Measurements from ENCODE around the gene CA5A. TPM values are rescaled to one million over a fixed set of nuclear protein-coding genes. Genes with fewer than 3 reads are reported as not detected.

Gene CA5A
- total and polyA plus RNA-seq, 2 of the 13 experiments (the other 11 are each of a cell fraction or from before 2014, with no cell fraction given), result 66.8 to 106 TPM

DNA sequence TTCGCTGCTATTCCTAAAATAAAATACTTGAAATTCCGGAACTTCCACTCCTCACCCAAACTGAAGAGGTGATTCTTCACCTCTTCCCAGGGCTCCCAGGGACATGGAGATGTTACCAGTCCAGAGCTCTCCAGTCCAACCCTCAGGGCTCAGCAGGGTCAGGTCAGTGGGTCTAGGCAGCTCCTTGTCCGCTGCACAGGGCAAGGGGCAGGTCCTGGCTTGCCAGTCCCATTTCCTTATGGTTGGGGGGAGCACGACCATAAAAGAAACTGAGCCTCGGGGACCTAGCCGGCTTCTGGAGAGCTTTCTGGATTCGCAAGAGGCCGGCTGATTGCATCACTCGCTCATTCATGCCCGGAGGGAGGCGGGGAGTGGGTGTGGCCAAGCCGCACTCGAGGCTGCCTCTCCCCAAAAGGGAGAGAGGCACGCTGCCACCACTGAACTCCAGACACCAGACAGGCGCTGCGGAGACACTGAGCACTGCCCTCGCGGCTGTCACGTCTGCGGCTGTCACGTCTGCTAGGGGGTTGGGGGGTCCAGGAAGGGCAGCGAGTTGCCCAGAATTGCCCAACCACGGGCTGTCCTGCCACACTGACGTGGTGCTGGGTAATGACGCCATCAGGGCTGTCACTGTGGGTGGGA lies 82.8 kb downstream of the CA5A start (continued):
- TF ChIP-seq, protein P1, sequence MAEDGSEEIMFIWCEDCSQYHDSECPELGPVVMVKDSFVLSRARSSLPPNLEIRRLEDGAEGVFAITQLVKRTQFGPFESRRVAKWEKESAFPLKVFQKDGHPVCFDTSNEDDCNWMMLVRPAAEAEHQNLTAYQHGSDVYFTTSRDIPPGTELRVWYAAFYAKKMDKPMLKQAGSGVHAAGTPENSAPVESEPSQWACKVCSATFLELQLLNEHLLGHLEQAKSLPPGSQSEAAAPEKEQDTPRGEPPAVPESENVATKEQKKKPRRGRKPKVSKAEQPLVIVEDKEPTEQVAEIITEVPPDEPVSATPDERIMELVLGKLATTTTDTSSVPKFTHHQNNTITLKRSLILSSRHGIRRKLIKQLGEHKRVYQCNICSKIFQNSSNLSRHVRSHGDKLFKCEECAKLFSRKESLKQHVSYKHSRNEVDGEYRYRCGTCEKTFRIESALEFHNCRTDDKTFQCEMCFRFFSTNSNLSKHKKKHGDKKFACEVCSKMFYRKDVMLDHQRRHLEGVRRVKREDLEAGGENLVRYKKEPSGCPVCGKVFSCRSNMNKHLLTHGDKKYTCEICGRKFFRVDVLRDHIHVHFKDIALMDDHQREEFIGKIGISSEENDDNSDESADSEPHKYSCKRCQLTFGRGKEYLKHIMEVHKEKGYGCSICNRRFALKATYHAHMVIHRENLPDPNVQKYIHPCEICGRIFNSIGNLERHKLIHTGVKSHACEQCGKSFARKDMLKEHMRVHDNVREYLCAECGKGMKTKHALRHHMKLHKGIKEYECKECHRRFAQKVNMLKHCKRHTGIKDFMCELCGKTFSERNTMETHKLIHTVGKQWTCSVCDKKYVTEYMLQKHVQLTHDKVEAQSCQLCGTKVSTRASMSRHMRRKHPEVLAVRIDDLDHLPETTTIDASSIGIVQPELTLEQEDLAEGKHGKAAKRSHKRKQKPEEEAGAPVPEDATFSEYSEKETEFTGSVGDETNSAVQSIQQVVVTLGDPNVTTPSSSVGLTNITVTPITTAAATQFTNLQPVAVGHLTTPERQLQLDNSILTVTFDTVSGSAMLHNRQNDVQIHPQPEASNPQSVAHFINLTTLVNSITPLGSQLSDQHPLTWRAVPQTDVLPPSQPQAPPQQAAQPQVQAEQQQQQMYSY (CRISPR knock-in tag; IDR thresholded peaks at IDR 0.05), result no peak
- TF ChIP-seq ZFP41 (CRISPR knock-in tag; IDR thresholded peaks at IDR 0.05; ENCODE audit: borderline replicate concordance), result no peak
- TF ChIP-seq NFRKB (IDR thresholded peaks at IDR 0.05), result no peak
- TF ChIP-seq, protein P2, sequence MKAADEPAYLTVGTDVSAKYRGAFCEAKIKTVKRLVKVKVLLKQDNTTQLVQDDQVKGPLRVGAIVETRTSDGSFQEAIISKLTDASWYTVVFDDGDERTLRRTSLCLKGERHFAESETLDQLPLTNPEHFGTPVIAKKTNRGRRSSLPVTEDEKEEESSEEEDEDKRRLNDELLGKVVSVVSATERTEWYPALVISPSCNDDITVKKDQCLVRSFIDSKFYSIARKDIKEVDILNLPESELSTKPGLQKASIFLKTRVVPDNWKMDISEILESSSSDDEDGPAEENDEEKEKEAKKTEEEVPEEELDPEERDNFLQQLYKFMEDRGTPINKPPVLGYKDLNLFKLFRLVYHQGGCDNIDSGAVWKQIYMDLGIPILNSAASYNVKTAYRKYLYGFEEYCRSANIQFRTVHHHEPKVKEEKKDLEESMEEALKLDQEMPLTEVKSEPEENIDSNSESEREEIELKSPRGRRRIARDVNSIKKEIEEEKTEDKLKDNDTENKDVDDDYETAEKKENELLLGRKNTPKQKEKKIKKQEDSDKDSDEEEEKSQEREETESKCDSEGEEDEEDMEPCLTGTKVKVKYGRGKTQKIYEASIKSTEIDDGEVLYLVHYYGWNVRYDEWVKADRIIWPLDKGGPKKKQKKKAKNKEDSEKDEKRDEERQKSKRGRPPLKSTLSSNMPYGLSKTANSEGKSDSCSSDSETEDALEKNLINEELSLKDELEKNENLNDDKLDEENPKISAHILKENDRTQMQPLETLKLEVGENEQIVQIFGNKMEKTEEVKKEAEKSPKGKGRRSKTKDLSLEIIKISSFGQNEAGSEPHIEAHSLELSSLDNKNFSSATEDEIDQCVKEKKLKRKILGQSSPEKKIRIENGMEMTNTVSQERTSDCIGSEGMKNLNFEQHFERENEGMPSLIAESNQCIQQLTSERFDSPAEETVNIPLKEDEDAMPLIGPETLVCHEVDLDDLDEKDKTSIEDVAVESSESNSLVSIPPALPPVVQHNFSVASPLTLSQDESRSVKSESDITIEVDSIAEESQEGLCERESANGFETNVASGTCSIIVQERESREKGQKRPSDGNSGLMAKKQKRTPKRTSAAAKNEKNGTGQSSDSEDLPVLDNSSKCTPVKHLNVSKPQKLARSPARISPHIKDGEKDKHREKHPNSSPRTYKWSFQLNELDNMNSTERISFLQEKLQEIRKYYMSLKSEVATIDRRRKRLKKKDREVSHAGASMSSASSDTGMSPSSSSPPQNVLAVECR (CRISPR knock-in tag; IDR thresholded peaks at IDR 0.05; ENCODE audit: borderline replicate concordance), result peak; percentile 91
- peak; percentile 87; the same call in 1 of the 2 replicates for TF ChIP-seq ZIK1 (CRISPR knock-in tag; IDR thresholded peaks at IDR 0.05; ENCODE audit: borderline replicate concordance, low read depth)
- TF ChIP-seq KDM5A (IDR thresholded peaks at IDR 0.05; ENCODE audit: borderline replicate concordance, low read length), result no peak; the same call in 1 of the 2 replicates
- TF ChIP-seq, protein P3, sequence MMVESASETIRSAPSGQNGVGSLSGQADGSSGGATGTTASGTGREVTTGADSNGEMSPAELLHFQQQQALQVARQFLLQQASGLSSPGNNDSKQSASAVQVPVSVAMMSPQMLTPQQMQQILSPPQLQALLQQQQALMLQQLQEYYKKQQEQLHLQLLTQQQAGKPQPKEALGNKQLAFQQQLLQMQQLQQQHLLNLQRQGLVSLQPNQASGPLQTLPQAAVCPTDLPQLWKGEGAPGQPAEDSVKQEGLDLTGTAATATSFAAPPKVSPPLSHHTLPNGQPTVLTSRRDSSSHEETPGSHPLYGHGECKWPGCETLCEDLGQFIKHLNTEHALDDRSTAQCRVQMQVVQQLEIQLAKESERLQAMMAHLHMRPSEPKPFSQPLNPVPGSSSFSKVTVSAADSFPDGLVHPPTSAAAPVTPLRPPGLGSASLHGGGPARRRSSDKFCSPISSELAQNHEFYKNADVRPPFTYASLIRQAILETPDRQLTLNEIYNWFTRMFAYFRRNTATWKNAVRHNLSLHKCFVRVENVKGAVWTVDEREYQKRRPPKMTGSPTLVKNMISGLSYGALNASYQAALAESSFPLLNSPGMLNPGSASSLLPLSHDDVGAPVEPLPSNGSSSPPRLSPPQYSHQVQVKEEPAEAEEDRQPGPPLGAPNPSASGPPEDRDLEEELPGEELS (CRISPR knock-in tag; IDR thresholded peaks at IDR 0.05), result peak; percentile 74
- TF ChIP-seq, protein P4, sequence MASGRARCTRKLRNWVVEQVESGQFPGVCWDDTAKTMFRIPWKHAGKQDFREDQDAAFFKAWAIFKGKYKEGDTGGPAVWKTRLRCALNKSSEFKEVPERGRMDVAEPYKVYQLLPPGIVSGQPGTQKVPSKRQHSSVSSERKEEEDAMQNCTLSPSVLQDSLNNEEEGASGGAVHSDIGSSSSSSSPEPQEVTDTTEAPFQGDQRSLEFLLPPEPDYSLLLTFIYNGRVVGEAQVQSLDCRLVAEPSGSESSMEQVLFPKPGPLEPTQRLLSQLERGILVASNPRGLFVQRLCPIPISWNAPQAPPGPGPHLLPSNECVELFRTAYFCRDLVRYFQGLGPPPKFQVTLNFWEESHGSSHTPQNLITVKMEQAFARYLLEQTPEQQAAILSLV (CRISPR knock-in tag; IDR thresholded peaks at IDR 0.05; ENCODE audit: borderline replicate concordance), result peak; percentile 79; the same call in 1 of the 2 replicates
- peak; percentile 74; the same call in 1 of the 2 replicates for TF ChIP-seq ARNT2 (CRISPR knock-in tag; IDR thresholded peaks at IDR 0.05; ENCODE audit: low read depth)
- TF ChIP-seq, protein P5, sequence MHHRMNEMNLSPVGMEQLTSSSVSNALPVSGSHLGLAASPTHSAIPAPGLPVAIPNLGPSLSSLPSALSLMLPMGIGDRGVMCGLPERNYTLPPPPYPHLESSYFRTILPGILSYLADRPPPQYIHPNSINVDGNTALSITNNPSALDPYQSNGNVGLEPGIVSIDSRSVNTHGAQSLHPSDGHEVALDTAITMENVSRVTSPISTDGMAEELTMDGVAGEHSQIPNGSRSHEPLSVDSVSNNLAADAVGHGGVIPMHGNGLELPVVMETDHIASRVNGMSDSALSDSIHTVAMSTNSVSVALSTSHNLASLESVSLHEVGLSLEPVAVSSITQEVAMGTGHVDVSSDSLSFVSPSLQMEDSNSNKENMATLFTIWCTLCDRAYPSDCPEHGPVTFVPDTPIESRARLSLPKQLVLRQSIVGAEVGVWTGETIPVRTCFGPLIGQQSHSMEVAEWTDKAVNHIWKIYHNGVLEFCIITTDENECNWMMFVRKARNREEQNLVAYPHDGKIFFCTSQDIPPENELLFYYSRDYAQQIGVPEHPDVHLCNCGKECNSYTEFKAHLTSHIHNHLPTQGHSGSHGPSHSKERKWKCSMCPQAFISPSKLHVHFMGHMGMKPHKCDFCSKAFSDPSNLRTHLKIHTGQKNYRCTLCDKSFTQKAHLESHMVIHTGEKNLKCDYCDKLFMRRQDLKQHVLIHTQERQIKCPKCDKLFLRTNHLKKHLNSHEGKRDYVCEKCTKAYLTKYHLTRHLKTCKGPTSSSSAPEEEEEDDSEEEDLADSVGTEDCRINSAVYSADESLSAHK (CRISPR knock-in tag; IDR thresholded peaks at IDR 0.05; ENCODE audit: borderline replicate concordance), result no peak
- TF ChIP-seq BHLHE40 (IDR thresholded peaks at IDR 0.05; ENCODE audit: low read length), result peak; percentile 35; the same call in 1 of the 2 replicates
- no peak for TF ChIP-seq ZC3H13 (CRISPR knock-in tag; IDR thresholded peaks at IDR 0.05)
- TF ChIP-seq ZNF777 (CRISPR knock-in tag; IDR thresholded peaks at IDR 0.05), result peak; percentile 75
- TF ChIP-seq FOXA1 (IDR thresholded peaks at IDR 0.05), result no peak
- peak; percentile 45; the same call in 1 of the 2 replicates for TF ChIP-seq FOXA1 (CRISPR knock-in tag; IDR thresholded peaks at IDR 0.05)
